OCI-LY1 (cell line): ENCODE measurements around the gene TAF3.
"Not testable (repeated sequence)": the region's sequence is repeated elsewhere in the genome, so short reads cannot be mapped to it uniquely, and the experiment has no call there.

Experiments
- H2AFZ ChIP-seq: fragments of 200-600 bp; sonication (generic), shearing (Covaris generic); 2 replicates; pipeline ENCODE4 v1.6.0; 2014; ENCODE audit warnings: antibody characterized with exemption, mild to moderate bottlenecking, low read length
- H3F3A ChIP-seq: fragments of 200-600 bp; sonication (generic), shearing (Covaris generic); 2 replicates; pipeline ENCODE4 v1.6.0; 2014; ENCODE audit warnings: mild to moderate bottlenecking, antibody characterized with exemption, low read length, moderate library complexity; ENCODE audit not compliant: insufficient read depth
- H3K27ac ChIP-seq: fragments of 200-600 bp; sonication (generic); 2 replicates; pipeline ENCODE4 v1.5.1; 2014; ENCODE audit warnings: low read length, mixed run types, mild to moderate bottlenecking, low read depth; ENCODE audit not compliant: poor library complexity, severe bottlenecking
- H3K27me3 ChIP-seq: fragments of 200-600 bp; sonication (generic); 2 replicates; pipeline ENCODE4 v1.6.0; 2014; ENCODE audit warnings: antibody characterized with exemption, mild to moderate bottlenecking, low read length, moderate library complexity; ENCODE audit not compliant: insufficient read depth
- H3K36me3 ChIP-seq: fragments of 200-600 bp; sonication (generic); 2 replicates; pipeline ENCODE4 v1.6.1; 2014; ENCODE audit warnings: mild to moderate bottlenecking, antibody characterized with exemption, low read length, moderate library complexity, mixed read lengths; ENCODE audit not compliant: insufficient read depth
- H3K4me1 ChIP-seq: fragments of 200-600 bp; sonication (generic); 2 replicates; pipeline ENCODE4 v1.5.1; 2014; ENCODE audit warnings: mild to moderate bottlenecking, low read length, moderate library complexity; ENCODE audit not compliant: insufficient read depth, severe bottlenecking
- H3K4me2 ChIP-seq: fragments of 200-600 bp; sonication (generic), shearing (Covaris generic); 2 replicates; pipeline ENCODE4 v1.6.1; 2014; ENCODE audit warnings: low read length
- H3K4me3 ChIP-seq: fragments of 200-600 bp; sonication (generic); 2 replicates; pipeline ENCODE4 v1.5.1; 2014; ENCODE audit warnings: low read length, low read depth, mild to moderate bottlenecking, mixed read lengths; ENCODE audit not compliant: poor library complexity, severe bottlenecking
- H3K79me2 ChIP-seq: fragments of 200-600 bp; shearing (Covaris generic); 2 replicates; pipeline ENCODE4 v1.6.1; 2016; ENCODE audit warnings: mixed run types, low read length, mixed read lengths; ENCODE audit not compliant: insufficient read depth
- H3K9ac ChIP-seq: fragments of 200-600 bp; sonication (generic), shearing (Covaris generic); 2 replicates; pipeline ENCODE4 v1.6.1; 2014; ENCODE audit warnings: mild to moderate bottlenecking, low read length, mixed read lengths
- H3K9me2 ChIP-seq: fragments of 200-600 bp; sonication (generic), shearing (Covaris generic); 2 replicates; pipeline ENCODE4 v1.6.1; 2014; ENCODE audit warnings: low read depth, mild to moderate bottlenecking, low read length, mixed read lengths
- H3K9me3 ChIP-seq: fragments of 200-600 bp; shearing (Covaris generic); 2 replicates; pipeline ENCODE4 v1.6.1; 2014; ENCODE audit warnings: low read length, mixed read lengths
- H4K20me1 ChIP-seq: fragments of 200-600 bp; sonication (generic), shearing (Covaris generic); 2 replicates; pipeline ENCODE4 v1.6.0; 2016; ENCODE audit warnings: mild to moderate bottlenecking, low read length; ENCODE audit not compliant: insufficient read depth
- CTCF ChIP-seq: fragments of 200-600 bp; sonication (generic), shearing (Covaris generic); IDR thresholded peaks from 2 replicates; pipeline ENCODE4 v1.5.1; 2017; ENCODE audit warnings: mild to moderate bottlenecking, antibody characterized with exemption, low read length, moderate library complexity, mixed read lengths
- EZH2 ChIP-seq: fragments of 200-600 bp; sonication (generic), shearing (Covaris generic); IDR thresholded peaks from 2 replicates; pipeline ENCODE4 v1.8.0; 2017; ENCODE audit warnings: borderline replicate concordance, mixed run types, mild to moderate bottlenecking, antibody characterized with exemption, low read length, moderate library complexity, mixed read lengths

TAF3 gene

GRCh38 chr10:7808686-7809267 is 9.5 kb upstream of the TAF3 start:
- Histone ChIP-seq H3K4me2 (no peak overlapping the region), H3K36me3 (peaks cover 33% of the 10 kb centered on the region)
- TF ChIP-seq EZH2 (no peak), CTCF (no peak)

GRCh38 chr10:7810443-7810842 is 7.9 kb upstream of the TAF3 start:
- H3K4me3 ChIP-seq = no peak overlapping the region
- no peaks in the 10 kb centered on the region for H3K9me2 ChIP-seq
- peaks cover 16% of the 10 kb centered on the region for H3K36me3 ChIP-seq
- H3F3A ChIP-seq = 0 out of 2 replicates have a peak, but pooled peaks cover 4% of the 10 kb centered on the region
- no peak overlapping the region for H2AFZ ChIP-seq
- H3K9ac ChIP-seq = no peak overlapping the region
- no peaks in the 10 kb centered on the region for H3K4me1 ChIP-seq
- H3K27ac ChIP-seq = no peak overlapping the region
- no peaks in the 10 kb centered on the region for H4K20me1 ChIP-seq
- TF ChIP-seq CTCF (no peak), EZH2 (no peak)
- no peaks in the 10 kb centered on the region for H3K27me3 ChIP-seq
- no peak overlapping the region for H3K4me2 ChIP-seq
- no peaks in the 10 kb centered on the region for H3K79me2 ChIP-seq
- H3K9me3 ChIP-seq = no peaks in the 10 kb centered on the region

More at GRCh38 chr10:7808686-7809267, 9.5 kb upstream of the TAF3 start:
- Histone ChIP-seq H4K20me1 (no peaks in the 10 kb centered on the region), H3K9me3 (no peaks in the 10 kb centered on the region), H3K4me1 (no peaks in the 10 kb centered on the region), H3K4me3 (no peak overlapping the region), H3K27ac (no peak overlapping the region), H3K27me3 (no peaks in the 10 kb centered on the region), H3K79me2 (no peaks in the 10 kb centered on the region), H2AFZ (no peak overlapping the region), H3F3A (0 out of 2 replicates have a peak, but pooled peaks cover 4% of the 10 kb centered on the region), H3K9me2 (no peaks in the 10 kb centered on the region), H3K9ac (no peak overlapping the region)

- Histone ChIP-seq H3K4me2 (no peak overlapping the region), H3K27ac (no peak overlapping the region), H3K4me1 (no peaks in the 10 kb centered on the region), H4K20me1 (no peaks in the 10 kb centered on the region), H3K9me3 (no peaks in the 10 kb centered on the region), H3K9me2 (no peaks in the 10 kb centered on the region), H3K36me3 (peaks cover 16% of the 10 kb centered on the region), H3F3A (0 out of 2 replicates have a peak, but pooled peaks cover 4% of the 10 kb centered on the region), H3K79me2 (no peaks in the 10 kb centered on the region), H3K27me3 (no peaks in the 10 kb centered on the region), H3K9ac (no peak overlapping the region), H3K4me3 (no peak overlapping the region), H2AFZ (no peak overlapping the region)
- no peak for TF ChIP-seq CTCF
- TF ChIP-seq EZH2 = no peak
These were observed 7.3 kb upstream of the TAF3 start for GRCh38 chr10:7811000-7811399.

- not testable (repeated sequence) for H3K27ac ChIP-seq, H2AFZ ChIP-seq, H3K9me3 ChIP-seq, H3F3A ChIP-seq, H3K4me3 ChIP-seq, H3K4me2 ChIP-seq, H3K27me3 ChIP-seq, H4K20me1 ChIP-seq, H3K9ac ChIP-seq, H3K79me2 ChIP-seq, H3K4me1 ChIP-seq, H3K9me2 ChIP-seq
- peaks cover 14% of the 10 kb centered on the region for H3K36me3 ChIP-seq
These were observed 6.6 kb upstream of the TAF3 start for GRCh38 chr10:7811743-7812142.
